Fibroblast of mammary gland (primary cell): Measurements from ENCODE around the gene SLIT1.

ENCODE experiments used
- DNase-seq: peaks from one replicate; pipeline ENCODE4 v3.0.0-alpha.2; 2010; ENCODE audit warnings: low read depth
- H3K4me3 ChIP-seq: 2 replicates; pipeline ENCODE4 v1.5.1; 2011; ENCODE audit warnings: low read depth, mild to moderate bottlenecking, low read length, moderate library complexity; ENCODE audit not compliant: control insufficient read depth
- CTCF ChIP-seq: conservative IDR thresholded peaks from 2 replicates; pipeline ENCODE4 v1.5.1; 2011; ENCODE audit warnings: low read depth, low read length, inconsistent platforms; ENCODE audit not compliant: control insufficient read depth, insufficient read depth

Gene SLIT1

GRCh38 chr10:97150013-97150595 lies 35.7 kb downstream of the SLIT1 start:
- TF ChIP-seq CTCF: no peak
- no peak for DNase-seq
- H3K4me3 ChIP-seq: no peak overlapping the region

- DNase-seq: no peak
- no peak overlapping the region for H3K4me3 ChIP-seq
- TF ChIP-seq CTCF: no peak
These were observed 36.7 kb downstream of the SLIT1 start for GRCh38 chr10:97149079-97149531.

- no peak overlapping the region for H3K4me3 ChIP-seq
- no peak for DNase-seq
- no peak for TF ChIP-seq CTCF
These were observed 41.5 kb downstream of the SLIT1 start for GRCh38 chr10:97144297-97144696.

GRCh38 chr10:97142834-97143233 lies 42.9 kb downstream of the SLIT1 start:
- no peak overlapping the region for H3K4me3 ChIP-seq

GRCh38 chr10:97140902-97141745 lies 44.6 kb downstream of the SLIT1 start:
- no peak for DNase-seq
- TF ChIP-seq CTCF: no peak
- no peak overlapping the region for H3K4me3 ChIP-seq

More at GRCh38 chr10:97142834-97143233, 42.9 kb downstream of the SLIT1 start:
- DNase-seq: no peak
- no peak for TF ChIP-seq CTCF

GRCh38 chr10:97140049-97140846 lies 45.5 kb downstream of the SLIT1 start:
- no peak overlapping the region for H3K4me3 ChIP-seq
- TF ChIP-seq CTCF: no peak
- DNase-seq: no peak
